Activated CD8-positive, alpha-beta memory T cell treated with anti-CD3 and anti-CD28 coated beads, Interleukin-2, amount 10 ng/mL, durations not matched to agents 7 days and 5 days (primary cell): ENCODE results near the gene WWOX. TPM values are rescaled to one million over a fixed set of nuclear protein-coding genes. Genes with fewer than 3 reads are reported as not detected.

Source experiments
- ATAC-seq: fragments of 150-1000 bp; cut with Tn5 transposase; one replicate; pipeline ENCODE4 v1.10.0; 2021; ENCODE audit warnings: moderate library complexity
- CTCF ChIA-PET: fragments of 350-600 bp; sonication (Branson Sonifier 250); formaldehyde crosslinking; loops from one replicate; lab custom pipeline; 2021; ENCODE audit warnings: antibody characterized with exemption; lab: Charles Lee
- DNase-seq: peaks from one replicate; pipeline ENCODE4 v3.0.0-alpha.2; 2020
- H3K27ac Mint-ChIP-seq: one replicate; pipeline ENCODE4 v1.8.0; 2021; ENCODE audit warnings: mild to moderate bottlenecking, mixed read lengths
- H3K27me3 Mint-ChIP-seq: one replicate; pipeline ENCODE4 v1.8.0; 2021; ENCODE audit warnings: mixed read lengths
- H3K36me3 Mint-ChIP-seq: one replicate; pipeline ENCODE4 v1.8.0; 2021; ENCODE audit warnings: mild to moderate bottlenecking, mixed read lengths
- H3K4me1 Mint-ChIP-seq: one replicate; pipeline ENCODE4 v1.8.0; 2021; ENCODE audit warnings: mixed read lengths
- H3K4me3 Mint-ChIP-seq: one replicate; pipeline ENCODE4 v1.8.0; 2021; ENCODE audit warnings: mild to moderate bottlenecking, moderate library complexity, mixed read lengths
- H3K9me3 Mint-ChIP-seq: one replicate; pipeline ENCODE4 v1.8.0; 2022; ENCODE audit warnings: low read depth, mixed read lengths
- total RNA-seq, 2 experiments: library from RNA; stranded (reverse); gene quantifications; one replicate each; pipeline ENCODE4 v1.2.3, GENCODE V29; 2021

The WWOX gene
- total RNA-seq, 2 experiments from 2014 or later, result 25.2 to 38.8 TPM

- no peak overlapping the region for H3K27ac Mint-ChIP-seq
- H3K9me3 Mint-ChIP-seq, result no peaks in the 10 kb centered on the region
- ATAC-seq (no peak), DNase-seq (no peak)
- peaks cover 1% of the 10 kb centered on the region for H3K36me3 Mint-ChIP-seq
- H3K4me3 Mint-ChIP-seq, result no peak overlapping the region
- no peaks in the 10 kb centered on the region for H3K4me1 Mint-ChIP-seq
- CTCF ChIA-PET, result no interaction called here
- H3K27me3 Mint-ChIP-seq, result no peaks in the 10 kb centered on the region
These were observed 95.5 kb downstream of the WWOX start for GRCh38 chr16:78194948-78195347.

- no peaks in the 10 kb centered on the region for H3K4me1 Mint-ChIP-seq
- CTCF ChIA-PET, result no interaction called here
These were observed 96.3 kb downstream of the WWOX start for GRCh38 chr16:78195797-78196196.

DNA sequence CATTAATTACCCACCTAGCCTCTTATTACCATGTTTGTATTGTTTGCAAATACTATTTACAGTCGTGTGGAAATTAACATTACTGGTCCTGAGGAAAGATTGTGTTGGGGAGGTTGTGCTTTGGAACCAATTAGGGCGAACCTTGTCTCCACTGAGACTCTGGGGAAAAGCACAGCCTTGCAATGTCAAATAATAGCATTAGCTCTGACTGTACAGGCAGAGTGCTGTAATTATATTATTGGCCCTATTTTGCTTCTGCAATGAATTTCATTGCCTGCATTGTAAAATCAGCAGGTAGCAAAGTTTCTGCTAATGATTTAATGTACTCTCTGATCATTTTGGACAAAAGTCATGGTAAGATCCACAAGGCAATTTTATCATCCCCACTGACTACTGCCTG, 97.0 kb downstream of the WWOX start:
- H3K27ac Mint-ChIP-seq, result no peak overlapping the region
- no peak for ATAC-seq
- H3K27me3 Mint-ChIP-seq, result no peaks in the 10 kb centered on the region
- no peaks in the 10 kb centered on the region for H3K4me1 Mint-ChIP-seq
- CTCF ChIA-PET, result no interaction called here
- peaks cover 1% of the 10 kb centered on the region for H3K36me3 Mint-ChIP-seq
- H3K4me3 Mint-ChIP-seq, result no peak overlapping the region
- no peak for DNase-seq
- H3K9me3 Mint-ChIP-seq, result no peaks in the 10 kb centered on the region

More at GRCh38 chr16:78195797-78196196, 96.3 kb downstream of the WWOX start:
- H3K27ac Mint-ChIP-seq, result no peak overlapping the region
- H3K4me3 Mint-ChIP-seq, result no peak overlapping the region
- peaks cover 1% of the 10 kb centered on the region for H3K36me3 Mint-ChIP-seq
- DNase-seq (no peak), ATAC-seq (no peak)
- H3K9me3 Mint-ChIP-seq, result no peaks in the 10 kb centered on the region
- H3K27me3 Mint-ChIP-seq, result no peaks in the 10 kb centered on the region

GRCh38 chr16:78198288-78198687, 98.8 kb downstream of the WWOX start:
- Mint-ChIP-seq H3K27me3 (no peaks in the 10 kb centered on the region), H3K27ac (no peak overlapping the region), H3K4me1 (no peaks in the 10 kb centered on the region), H3K9me3 (no peaks in the 10 kb centered on the region), H3K36me3 (peaks cover 1% of the 10 kb centered on the region), H3K4me3 (no peak overlapping the region)
- DNase-seq, result no peak
- ATAC-seq, result no peak
- CTCF ChIA-PET, result no interaction called here

DNA sequence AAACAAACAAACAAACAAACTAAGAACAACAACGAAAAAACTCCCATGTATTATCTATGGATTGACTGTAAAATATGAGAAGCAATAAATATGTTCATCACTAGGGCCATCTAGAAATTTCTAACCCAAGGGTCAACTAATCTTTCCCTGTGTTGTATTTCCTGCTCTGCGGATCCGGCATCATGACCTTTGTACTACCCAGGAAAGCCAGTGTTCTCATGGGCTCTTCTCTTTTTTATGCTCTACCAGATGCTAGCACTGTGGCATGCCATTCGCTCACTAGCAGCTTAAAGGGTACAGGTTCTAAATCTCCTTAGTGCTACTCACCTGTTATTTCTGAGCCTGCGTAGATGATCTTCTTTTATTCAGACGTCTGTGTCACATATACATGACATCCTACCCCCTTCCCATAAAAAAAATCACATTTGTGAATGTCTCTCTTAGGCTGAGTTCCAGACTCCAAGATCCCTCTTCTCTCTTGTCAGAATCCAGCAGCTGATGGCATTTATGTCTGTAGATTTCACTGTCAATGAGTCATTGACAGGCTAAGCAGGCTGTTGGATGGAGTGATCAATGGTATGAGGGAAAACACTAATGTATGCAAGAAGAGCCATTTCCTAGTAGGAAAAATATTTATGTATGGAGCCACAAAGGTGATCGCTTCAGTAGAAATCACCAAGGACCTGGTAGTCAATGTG, 100.0 kb downstream of the WWOX start:
- no peaks in the 10 kb centered on the region for H3K9me3 Mint-ChIP-seq
- DNase-seq (no peak), ATAC-seq (no peak)
- no peaks in the 10 kb centered on the region for H3K36me3 Mint-ChIP-seq
- no peaks in the 10 kb centered on the region for H3K4me1 Mint-ChIP-seq
- H3K27ac Mint-ChIP-seq, result no peak overlapping the region
- H3K4me3 Mint-ChIP-seq, result no peak overlapping the region
- no peaks in the 10 kb centered on the region for H3K27me3 Mint-ChIP-seq
- CTCF ChIA-PET, result no interaction called here

DNA sequence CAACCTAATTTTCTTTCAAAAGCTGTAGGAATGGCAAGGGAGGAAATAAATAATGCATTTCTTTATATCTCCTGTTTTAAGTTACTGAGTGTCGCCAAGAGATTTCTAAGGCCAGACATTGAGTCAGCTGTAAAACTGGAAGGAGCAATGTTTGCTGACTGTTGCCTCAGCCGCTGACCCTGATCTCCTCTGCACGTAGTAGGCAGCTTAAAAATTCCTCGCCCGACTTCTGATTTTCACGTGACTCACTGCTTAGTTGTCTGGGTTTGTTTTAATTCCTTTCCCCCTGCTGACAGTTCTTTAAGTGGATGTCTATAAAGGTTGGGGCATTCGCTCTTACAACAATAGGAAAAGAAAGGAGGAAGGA, 100.6 kb downstream of the WWOX start:
- H3K36me3 Mint-ChIP-seq, result no peaks in the 10 kb centered on the region
- CTCF ChIA-PET, result no interaction called here
- H3K27ac Mint-ChIP-seq, result no peak overlapping the region
- H3K4me1 Mint-ChIP-seq, result no peaks in the 10 kb centered on the region
- no peak for ATAC-seq
- DNase-seq, result no peak
- H3K4me3 Mint-ChIP-seq, result no peak overlapping the region
- no peaks in the 10 kb centered on the region for H3K9me3 Mint-ChIP-seq
- H3K27me3 Mint-ChIP-seq, result no peaks in the 10 kb centered on the region

GRCh38 chr16:78200623-78201096, 101.2 kb downstream of the WWOX start:
- ATAC-seq, result no peak
- no peak overlapping the region for H3K27ac Mint-ChIP-seq
- H3K4me3 Mint-ChIP-seq, result no peak overlapping the region
- CTCF ChIA-PET, result no interaction called here
- no peaks in the 10 kb centered on the region for H3K36me3 Mint-ChIP-seq
- no peaks in the 10 kb centered on the region for H3K4me1 Mint-ChIP-seq
- no peaks in the 10 kb centered on the region for H3K27me3 Mint-ChIP-seq
- no peak for DNase-seq
- H3K9me3 Mint-ChIP-seq, result no peaks in the 10 kb centered on the region

DNA sequence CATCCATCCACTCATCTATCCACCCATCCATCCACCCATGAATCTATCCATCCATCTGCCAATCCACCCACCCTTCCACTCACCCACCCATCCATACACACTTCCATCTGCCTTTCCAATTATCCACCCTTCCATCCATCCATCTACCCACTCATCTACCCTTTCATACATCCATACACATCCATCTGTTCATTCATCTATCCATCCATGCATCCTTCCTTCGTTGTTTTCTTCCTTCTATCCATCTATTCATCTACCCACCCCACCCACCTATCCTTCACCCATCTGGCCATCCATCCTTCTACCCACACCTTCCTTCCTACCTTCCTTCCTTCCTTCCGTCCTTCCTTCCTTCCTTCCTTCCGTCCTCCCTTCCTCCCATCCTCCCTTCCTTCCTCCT, 106.1 kb downstream of the WWOX start:
- Mint-ChIP-seq H3K36me3 (no peaks in the 10 kb centered on the region), H3K27ac (no peak overlapping the region), H3K9me3 (no peaks in the 10 kb centered on the region), H3K27me3 (no peaks in the 10 kb centered on the region), H3K4me3 (no peak overlapping the region), H3K4me1 (no peaks in the 10 kb centered on the region)
- CTCF ChIA-PET, result no interaction called here
- no peak for ATAC-seq
- no peak for DNase-seq

- Mint-ChIP-seq H3K4me1 (no peaks in the 10 kb centered on the region), H3K9me3 (no peaks in the 10 kb centered on the region), H3K27ac (no peak overlapping the region), H3K4me3 (no peak overlapping the region), H3K36me3 (no peaks in the 10 kb centered on the region), H3K27me3 (no peaks in the 10 kb centered on the region)
- CTCF ChIA-PET, result no interaction called here
- no peak for DNase-seq
- no peak for ATAC-seq
These were observed 107.3 kb downstream of the WWOX start for GRCh38 chr16:78206623-78207223.

DNA sequence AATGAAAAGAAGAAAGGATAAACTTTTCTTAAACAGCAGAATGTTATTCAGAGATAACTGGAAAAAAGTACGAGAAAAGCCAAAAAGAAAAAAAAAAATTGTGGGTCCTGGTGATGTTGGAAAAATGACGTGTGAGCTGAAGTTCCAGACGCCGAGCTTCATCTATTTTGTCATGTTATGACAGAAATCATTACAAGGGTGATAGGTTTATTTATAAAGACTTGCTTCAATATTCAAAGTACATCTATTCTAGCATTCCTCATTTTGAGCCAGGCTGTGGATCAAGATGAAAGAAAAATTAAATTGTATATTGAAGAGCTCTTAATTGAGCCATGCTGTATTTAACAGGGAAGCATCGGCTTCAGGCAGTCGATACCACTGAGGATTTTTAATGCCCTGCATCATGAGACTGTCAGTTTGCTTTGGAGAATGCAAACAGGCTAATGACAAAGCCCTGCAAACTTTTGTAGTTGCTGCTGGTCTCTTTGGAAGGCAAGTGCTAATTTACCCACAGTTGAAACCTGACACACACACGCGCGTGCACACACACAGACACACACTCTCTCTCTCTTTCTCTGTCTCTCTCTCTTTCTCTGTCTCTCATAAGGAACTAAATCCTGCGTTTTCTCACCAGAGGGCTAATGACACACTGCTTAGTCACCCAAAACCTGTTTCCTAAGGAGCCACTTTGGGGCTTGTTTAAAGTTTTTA, 110.7 kb downstream of the WWOX start:
- Mint-ChIP-seq H3K4me1 (no peaks in the 10 kb centered on the region), H3K4me3 (no peak overlapping the region)

DNA sequence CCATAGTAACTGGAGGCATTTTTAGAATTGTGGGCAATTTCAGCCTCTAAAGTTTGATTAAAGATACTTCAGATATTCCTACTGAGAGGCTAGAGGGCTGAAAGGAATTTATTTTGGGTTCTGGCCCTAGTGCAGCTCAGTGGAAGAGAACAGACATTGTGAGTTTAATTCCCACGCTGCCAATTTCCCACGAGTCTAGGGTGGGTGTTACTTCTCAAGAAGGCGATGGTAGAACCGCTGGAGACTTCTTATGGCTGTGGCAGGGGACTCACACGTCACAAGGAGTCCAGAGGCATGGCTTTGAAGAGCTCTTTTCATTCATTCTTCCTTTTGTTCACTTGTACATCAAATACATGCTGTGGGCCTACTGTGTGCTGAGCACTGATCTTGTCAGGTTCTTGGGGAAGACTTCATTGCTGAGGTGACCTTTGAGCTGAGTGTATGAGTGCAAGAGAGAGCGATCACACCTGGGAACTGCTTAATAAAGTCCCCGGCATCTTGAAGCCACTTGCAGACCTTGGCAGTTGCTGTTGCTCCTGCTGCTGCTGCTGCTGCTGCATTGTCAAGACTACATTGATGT, 111.7 kb downstream of the WWOX start:
- Mint-ChIP-seq H3K27me3 (no peaks in the 10 kb centered on the region), H3K36me3 (no peaks in the 10 kb centered on the region), H3K27ac (no peak overlapping the region)

More for the DNA sequence above, 110.7 kb downstream of the WWOX start:
- CTCF ChIA-PET, result no interaction called here
- no peaks in the 10 kb centered on the region for H3K27me3 Mint-ChIP-seq
- H3K9me3 Mint-ChIP-seq, result no peaks in the 10 kb centered on the region
- no peak for DNase-seq
- ATAC-seq, result no peak
- no peaks in the 10 kb centered on the region for H3K36me3 Mint-ChIP-seq
- no peak overlapping the region for H3K27ac Mint-ChIP-seq

DNA sequence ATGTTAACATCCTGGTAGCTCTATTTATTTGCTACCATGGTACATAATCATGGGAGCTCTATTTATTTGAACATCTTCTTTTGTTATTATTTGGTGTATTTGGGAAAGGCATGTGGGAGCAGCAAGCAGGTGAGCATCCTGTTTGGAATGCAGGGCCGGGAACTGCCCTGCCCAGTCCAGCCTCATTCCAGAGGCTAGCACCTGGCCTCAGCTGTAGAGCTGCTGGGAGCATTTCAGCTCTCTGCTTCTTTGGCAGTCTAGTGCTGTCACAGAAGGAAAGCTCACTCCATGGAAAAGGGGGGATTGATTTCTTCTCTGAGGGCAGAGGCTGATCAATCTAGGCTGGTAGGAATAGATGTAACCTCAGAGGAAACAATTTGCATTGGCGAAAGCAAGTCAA, 112.5 kb downstream of the WWOX start:
- ATAC-seq (no peak), DNase-seq (no peak)
- Mint-ChIP-seq H3K4me3 (no peak overlapping the region), H3K27ac (no peak overlapping the region), H3K27me3 (no peaks in the 10 kb centered on the region), H3K36me3 (no peaks in the 10 kb centered on the region), H3K4me1 (no peaks in the 10 kb centered on the region), H3K9me3 (no peaks in the 10 kb centered on the region)
- CTCF ChIA-PET, result interaction anchor here (0.9 kb wide), 1 partner anchor 13 kb away, joined by 3 read pairs; no protein-coding TSS in a partner anchor

More for the DNA sequence above, 111.7 kb downstream of the WWOX start:
- Mint-ChIP-seq H3K4me3 (no peak overlapping the region), H3K9me3 (no peaks in the 10 kb centered on the region), H3K4me1 (no peaks in the 10 kb centered on the region)
- CTCF ChIA-PET, result interaction anchor here (0.9 kb wide), 1 partner anchor 14 kb away, joined by 3 read pairs; no protein-coding TSS in a partner anchor
- DNase-seq (no peak), ATAC-seq (no peak)

DNA sequence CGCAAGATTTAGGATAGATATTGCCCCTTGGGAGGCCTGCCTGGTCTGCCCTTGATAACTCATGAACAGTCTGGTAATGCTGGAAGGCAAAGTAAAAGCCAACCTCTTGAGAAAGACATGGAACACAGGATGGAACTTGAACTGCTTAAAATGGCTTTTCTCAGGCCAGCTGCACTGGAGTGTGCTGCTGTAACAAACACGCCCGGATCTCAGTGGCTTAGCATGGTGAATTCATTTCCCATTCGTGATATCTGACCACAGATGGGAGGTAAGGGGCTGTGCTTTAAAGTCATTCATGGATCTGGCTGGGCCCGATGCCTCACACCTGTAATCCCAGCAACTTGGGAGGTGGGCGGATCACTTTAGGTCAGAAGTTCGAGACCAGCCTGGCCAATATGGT, 113.2 kb downstream of the WWOX start:
- CTCF ChIA-PET, result no interaction called here
- H3K27ac Mint-ChIP-seq, result no peak overlapping the region
- H3K4me1 Mint-ChIP-seq, result no peaks in the 10 kb centered on the region
- DNase-seq (no peak), ATAC-seq (no peak)
- H3K36me3 Mint-ChIP-seq, result no peaks in the 10 kb centered on the region
- H3K9me3 Mint-ChIP-seq, result no peaks in the 10 kb centered on the region
- no peaks in the 10 kb centered on the region for H3K27me3 Mint-ChIP-seq
- H3K4me3 Mint-ChIP-seq, result no peak overlapping the region
